Smooth muscle cell (in vitro differentiated cells): ENCODE measurements around the gene ATF7IP2. TPM values are rescaled to one million over a fixed set of nuclear protein-coding genes. Genes with fewer than 3 reads are reported as not detected.
"Not testable (repeated sequence)": the region's sequence is repeated elsewhere in the genome, so short reads cannot be mapped to it uniquely, and the experiment has no call there.

Source experiments
- DNase-seq: peaks from one replicate; lab custom pipeline; 2025; ENCODE audit not compliant: unreplicated experiment; lab: John Stamatoyannopoulos, UW
- H2AFZ ChIP-seq: fragments of 200-600 bp; sonication (generic); 2 replicates; pipeline ENCODE4 v1.6.0; 2016; ENCODE audit warnings: antibody characterized with exemption, low read depth, mild to moderate bottlenecking
- H3F3A ChIP-seq: fragments of 200-600 bp; sonication (generic); 2 replicates; pipeline ENCODE4 v1.6.0; 2017; ENCODE audit warnings: antibody characterized with exemption, low read depth
- H3K27ac ChIP-seq: fragments of 200-600 bp; sonication (generic); 2 replicates; pipeline ENCODE4 v1.5.1; 2016; ENCODE audit warnings: low read depth, mild to moderate bottlenecking
- H3K27me3 ChIP-seq: fragments of 200-600 bp; sonication (generic); 2 replicates; pipeline ENCODE4 v1.6.1; 2016; ENCODE audit warnings: low read depth, mild to moderate bottlenecking
- H3K36me3 ChIP-seq: fragments of 200-600 bp; sonication (generic); 2 replicates; pipeline ENCODE4 v1.5.1; 2016; ENCODE audit warnings: low read depth
- H3K4me1 ChIP-seq: fragments of 200-600 bp; sonication (generic); 2 replicates; pipeline ENCODE4 v1.5.1; 2016; ENCODE audit warnings: low read depth
- H3K4me2 ChIP-seq: fragments of 200-600 bp; sonication (generic); 2 replicates; pipeline ENCODE4 v1.6.0; 2016; ENCODE audit warnings: mild to moderate bottlenecking
- H3K4me3 ChIP-seq: fragments of 200-600 bp; sonication (generic); 2 replicates; pipeline ENCODE4 v1.5.1; 2016; ENCODE audit warnings: mild to moderate bottlenecking
- H3K79me2 ChIP-seq: fragments of 200-600 bp; sonication (generic); 2 replicates; pipeline ENCODE4 v1.6.0; 2016; ENCODE audit warnings: low read depth, mild to moderate bottlenecking
- H3K9ac ChIP-seq: fragments of 200-600 bp; sonication (generic); 2 replicates; pipeline ENCODE4 v1.6.0; 2016; ENCODE audit warnings: low read depth
- H3K9me3 ChIP-seq: fragments of 200-600 bp; sonication (generic); replicated peaks from 2 replicates; pipeline ENCODE4 v1.5.1; 2016; ENCODE audit warnings: low read depth
- H4K20me1 ChIP-seq: fragments of 200-600 bp; sonication (generic); 2 replicates; pipeline ENCODE4 v1.6.0; 2016; ENCODE audit warnings: low read depth
- WGBS: methylation state at CpG from one replicate; pipeline ENCODE4 v1.1.7; 2016; ENCODE audit warnings: low lambda C conversion rate; 5-methylcytosine and 5-hydroxymethylcytosine counted together
- polyA plus RNA-seq: library from polyadenylated mRNA; unstranded; fragments of >200 nt; fragmentation: Nextera tagmentation; extraction: Ambion mirVana; gene quantifications from 2 replicates; pipeline ENCODE4 v1.2.1, GENCODE V29; 2016
- total RNA-seq: library from RNA; depleted of rRNA; stranded (reverse); fragments of >200 nt; gene quantifications from 2 replicates; pipeline ENCODE4 v1.2.3, GENCODE V29; 2014
- TF ChIP-seq, protein P1 (sequence below): fragments of 200-600 bp; sonication (generic); IDR thresholded peaks from 2 replicates; pipeline ENCODE4 v1.5.1; 2017; ENCODE audit warnings: borderline replicate concordance, mild to moderate bottlenecking, antibody characterized with exemption; ENCODE audit not compliant: insufficient read depth, poor library complexity, severe bottlenecking

Gene ATF7IP2
- total and polyA plus RNA-seq, 2 experiments from 2014 or later = 4.3 to 4.7 TPM

DNA sequence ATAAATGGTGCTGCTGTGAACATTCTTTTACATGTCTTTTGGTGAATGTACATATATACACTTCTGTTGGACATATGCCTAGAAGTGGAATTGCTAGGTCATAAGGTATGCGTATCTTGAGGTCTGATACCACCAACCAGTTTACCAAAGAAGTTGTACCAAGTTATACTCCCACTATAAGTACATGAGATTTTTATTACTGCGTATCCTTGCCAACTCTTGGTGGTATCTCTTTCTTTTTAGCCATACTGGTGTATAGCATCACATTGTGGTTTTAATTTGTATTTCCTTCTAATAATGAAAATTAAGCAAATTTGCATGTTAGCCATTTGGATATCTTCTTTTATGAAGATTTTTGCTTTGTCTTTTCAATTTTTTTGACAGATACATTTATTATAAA is 80.5 kb downstream of the ATF7IP2 start:
- H3K4me1 ChIP-seq = no peaks in the 10 kb centered on the region
- no peak overlapping the region for H3K4me3 ChIP-seq
- H4K20me1 ChIP-seq = no peaks in the 10 kb centered on the region
- no peaks in the 10 kb centered on the region for H3K27me3 ChIP-seq
- DNase-seq = no peak
- H3F3A ChIP-seq = no peaks in the 10 kb centered on the region
- no peaks in the 10 kb centered on the region for H3K79me2 ChIP-seq
- no peak overlapping the region for H3K9ac ChIP-seq
- no peak overlapping the region for H3K4me2 ChIP-seq
- H3K36me3 ChIP-seq = no peaks in the 10 kb centered on the region
- WGBS = 100% methylated on average over 2 of the region's 2 CpGs
- H3K27ac ChIP-seq = no peak overlapping the region
- no peak overlapping the region for H2AFZ ChIP-seq
- H3K9me3 ChIP-seq = no peaks in the 10 kb centered on the region
- TF ChIP-seq, protein P1, sequence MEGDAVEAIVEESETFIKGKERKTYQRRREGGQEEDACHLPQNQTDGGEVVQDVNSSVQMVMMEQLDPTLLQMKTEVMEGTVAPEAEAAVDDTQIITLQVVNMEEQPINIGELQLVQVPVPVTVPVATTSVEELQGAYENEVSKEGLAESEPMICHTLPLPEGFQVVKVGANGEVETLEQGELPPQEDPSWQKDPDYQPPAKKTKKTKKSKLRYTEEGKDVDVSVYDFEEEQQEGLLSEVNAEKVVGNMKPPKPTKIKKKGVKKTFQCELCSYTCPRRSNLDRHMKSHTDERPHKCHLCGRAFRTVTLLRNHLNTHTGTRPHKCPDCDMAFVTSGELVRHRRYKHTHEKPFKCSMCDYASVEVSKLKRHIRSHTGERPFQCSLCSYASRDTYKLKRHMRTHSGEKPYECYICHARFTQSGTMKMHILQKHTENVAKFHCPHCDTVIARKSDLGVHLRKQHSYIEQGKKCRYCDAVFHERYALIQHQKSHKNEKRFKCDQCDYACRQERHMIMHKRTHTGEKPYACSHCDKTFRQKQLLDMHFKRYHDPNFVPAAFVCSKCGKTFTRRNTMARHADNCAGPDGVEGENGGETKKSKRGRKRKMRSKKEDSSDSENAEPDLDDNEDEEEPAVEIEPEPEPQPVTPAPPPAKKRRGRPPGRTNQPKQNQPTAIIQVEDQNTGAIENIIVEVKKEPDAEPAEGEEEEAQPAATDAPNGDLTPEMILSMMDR = no peak

DNA sequence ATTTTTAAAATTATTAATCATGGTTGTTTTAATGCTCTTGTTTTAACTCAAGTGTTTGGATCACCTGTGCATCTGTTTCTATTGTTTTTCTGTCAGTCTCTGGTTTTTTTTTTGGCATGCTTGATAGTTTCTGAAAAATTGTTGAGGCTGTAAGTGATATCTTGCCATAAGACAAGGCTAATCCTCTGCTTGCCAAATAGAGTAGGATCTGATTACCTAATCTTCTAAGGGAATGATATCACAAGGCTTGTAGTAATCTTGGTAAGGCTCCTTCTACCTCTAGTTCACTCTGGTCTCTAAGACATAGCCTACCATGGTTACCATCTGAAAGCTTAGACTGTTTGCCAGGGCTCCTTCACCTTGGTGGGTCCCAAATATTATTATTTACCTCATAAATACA is 81.0 kb downstream of the ATF7IP2 start:
- H3K9me3 ChIP-seq = no peaks in the 10 kb centered on the region
- H4K20me1 ChIP-seq = no peaks in the 10 kb centered on the region
- no peaks in the 10 kb centered on the region for H3K79me2 ChIP-seq
- no peak overlapping the region for H3K27ac ChIP-seq
- H3K4me2 ChIP-seq = no peak overlapping the region
- no peak for DNase-seq
- no peak overlapping the region for H3K4me3 ChIP-seq
- H3K9ac ChIP-seq = no peak overlapping the region
- H3K4me1 ChIP-seq = no peaks in the 10 kb centered on the region
- H2AFZ ChIP-seq = no peak overlapping the region
- H3F3A ChIP-seq = no peaks in the 10 kb centered on the region
- TF ChIP-seq, protein P1 = no peak
- H3K36me3 ChIP-seq = no peaks in the 10 kb centered on the region
- no peaks in the 10 kb centered on the region for H3K27me3 ChIP-seq

DNA sequence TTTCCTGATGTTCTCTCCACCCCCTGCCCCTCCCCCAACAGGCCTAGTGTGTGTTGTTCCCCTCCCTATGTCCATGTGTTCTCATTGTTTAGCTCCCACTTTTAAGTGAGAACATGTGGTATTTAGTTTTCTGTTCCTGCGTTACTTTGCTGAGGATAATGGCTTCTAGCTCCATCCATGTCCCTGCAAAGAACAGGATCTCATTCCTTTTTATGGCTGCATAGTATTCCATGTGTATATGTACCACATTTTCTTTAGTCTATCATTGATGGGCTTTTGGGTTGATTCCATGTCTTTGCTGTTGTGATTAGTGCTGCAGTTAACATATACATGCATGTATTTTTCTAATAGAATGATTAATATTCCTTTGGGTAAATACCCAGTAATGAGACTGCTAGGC is 90.8 kb downstream of the ATF7IP2 start:
- H3K9ac ChIP-seq, H3K4me1 ChIP-seq, H2AFZ ChIP-seq, H3K4me3 ChIP-seq, H3K79me2 ChIP-seq, H3K27ac ChIP-seq, H3K4me2 ChIP-seq, H3K9me3 ChIP-seq, H3F3A ChIP-seq, DNase-seq, H3K27me3 ChIP-seq, H3K36me3 ChIP-seq, H4K20me1 ChIP-seq: not testable (repeated sequence)
- WGBS = 96% methylated on average over 1 of the region's 1 CpG

DNA sequence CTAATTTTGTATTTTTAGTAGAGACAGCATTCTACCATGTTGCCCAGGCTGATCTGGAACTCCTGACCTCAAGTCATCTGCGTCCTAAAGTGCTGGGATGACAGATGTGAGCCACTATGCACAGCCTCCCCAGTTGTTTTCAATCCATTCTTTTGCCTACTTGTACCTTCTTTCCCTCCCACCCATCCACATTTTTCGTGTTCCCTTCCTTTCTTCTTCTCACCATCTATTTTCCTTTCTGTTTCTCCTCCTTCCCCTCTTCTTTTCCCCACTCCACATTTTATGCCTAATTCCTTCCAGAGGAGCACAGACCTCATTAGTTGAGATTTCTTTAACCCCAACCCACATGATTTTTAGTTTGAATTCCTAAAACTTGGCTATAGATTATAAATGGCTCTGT is 94.3 kb downstream of the ATF7IP2 start:
- no peaks in the 10 kb centered on the region for H3K9me3 ChIP-seq
- H3K4me3 ChIP-seq = no peak overlapping the region
- no peak overlapping the region for H3K4me2 ChIP-seq
- WGBS = 72% methylated on average over 2 of the region's 2 CpGs
- TF ChIP-seq, protein P1 = no peak
- H3K36me3 ChIP-seq = peaks cover 4% of the 10 kb centered on the region
- no peaks in the 10 kb centered on the region for H3K4me1 ChIP-seq
- no peak overlapping the region for H3K9ac ChIP-seq
- no peaks in the 10 kb centered on the region for H4K20me1 ChIP-seq
- DNase-seq = no peak
- no peaks in the 10 kb centered on the region for H3F3A ChIP-seq
- no peaks in the 10 kb centered on the region for H3K27me3 ChIP-seq
- H3K27ac ChIP-seq = no peak overlapping the region
- no peak overlapping the region for H2AFZ ChIP-seq
- H3K79me2 ChIP-seq = no peaks in the 10 kb centered on the region
